SJSA1 (cell line): Measurements from ENCODE around the gene HMCN2. TPM values are rescaled to one million over a fixed set of nuclear protein-coding genes. Genes with fewer than 3 reads are reported as not detected.
A peak's percentile ranks its signal among the peaks of the same experiment; 100 is the strongest.

ENCODE experiments used
- DNase-seq, 2 experiments: peaks; one replicate each; pipeline ENCODE4 v3.0.0-alpha.2; 2015 to 2020; ENCODE audit warnings: low spot score in 2 of 2, low read depth in 1 of 2
- H3K27ac ChIP-seq: fragments of 250-450 bp; sonication (Bioruptor Pico); 2 replicates; pipeline ENCODE4 v1.5.1; 2020; ENCODE audit warnings: mild to moderate bottlenecking, moderate library complexity
- H3K27me3 ChIP-seq: fragments of 250-450 bp; sonication (Bioruptor Pico); replicated peaks from 2 replicates; pipeline ENCODE4 v1.5.1; 2020; ENCODE audit warnings: mild to moderate bottlenecking, moderate library complexity
- H3K36me3 ChIP-seq: fragments of 250-450 bp; sonication (Bioruptor Pico); 2 replicates; pipeline ENCODE4 v1.5.1; 2020; ENCODE audit warnings: mild to moderate bottlenecking
- H3K4me1 ChIP-seq: fragments of 250-450 bp; sonication (Bioruptor Pico); replicated peaks from 2 replicates; pipeline ENCODE4 v1.6.1; 2021; ENCODE audit warnings: mild to moderate bottlenecking
- H3K4me3 ChIP-seq: fragments of 250-450 bp; sonication (Bioruptor Pico); 2 replicates; pipeline ENCODE4 v1.5.1; 2020; ENCODE audit warnings: mild to moderate bottlenecking
- H3K9me3 ChIP-seq: fragments of 250-450 bp; sonication (Bioruptor Pico); replicated peaks from 2 replicates; pipeline ENCODE4 v1.5.1; 2020; ENCODE audit warnings: mild to moderate bottlenecking
- total RNA-seq: library from RNA; depleted of rRNA; stranded (reverse); fragments of >200 nt; shearing (Covaris generic); gene quantifications from 2 replicates; pipeline ENCODE4 v1.2.3, GENCODE V29; 2014

Gene HMCN2
- total RNA-seq, 1 experiment from 2014 or later = 1.9 TPM

DNA sequence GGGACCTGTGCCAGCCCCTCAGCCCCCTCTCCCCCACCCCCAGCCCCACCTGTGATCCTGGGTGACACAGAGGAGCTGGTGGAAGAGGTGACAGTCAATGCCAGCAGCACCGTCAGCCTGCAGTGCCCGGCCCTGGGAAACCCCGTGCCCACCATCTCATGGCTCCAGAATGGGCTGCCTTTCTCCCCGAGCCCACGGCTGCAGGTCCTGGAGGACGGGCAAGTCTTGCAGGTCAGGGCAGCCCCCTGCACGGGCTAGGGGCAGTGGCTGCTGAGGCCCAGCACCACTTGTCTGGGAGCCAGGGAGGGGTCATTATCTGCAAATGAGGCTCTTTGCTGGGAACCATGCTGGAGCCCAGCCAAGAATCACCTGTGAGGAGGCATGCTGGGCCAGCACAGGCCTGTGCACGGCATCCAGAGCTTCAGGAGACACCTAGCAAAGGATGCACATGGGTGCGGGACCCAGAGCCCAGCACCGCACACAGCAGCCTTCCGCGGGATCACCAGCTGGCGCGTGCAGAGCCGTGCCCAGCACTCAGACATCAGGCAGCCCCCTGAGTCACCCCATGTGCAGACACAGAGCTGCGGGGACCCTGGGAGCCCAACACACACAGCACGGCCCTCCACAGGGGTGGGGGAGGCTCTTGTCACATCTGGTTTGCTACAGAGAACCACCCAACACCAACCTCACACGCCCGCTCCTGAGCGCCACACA is 117.2 kb downstream of the HMCN2 start:
- Histone ChIP-seq H3K9me3 (no peaks in the 10 kb centered on the region), H3K4me3 (no peak overlapping the region), H3K36me3 (no peaks in the 10 kb centered on the region), H3K4me1 (no peaks in the 10 kb centered on the region), H3K27ac (no peak overlapping the region), H3K27me3 (no peaks in the 10 kb centered on the region)
- no peak for DNase-seq

DNA sequence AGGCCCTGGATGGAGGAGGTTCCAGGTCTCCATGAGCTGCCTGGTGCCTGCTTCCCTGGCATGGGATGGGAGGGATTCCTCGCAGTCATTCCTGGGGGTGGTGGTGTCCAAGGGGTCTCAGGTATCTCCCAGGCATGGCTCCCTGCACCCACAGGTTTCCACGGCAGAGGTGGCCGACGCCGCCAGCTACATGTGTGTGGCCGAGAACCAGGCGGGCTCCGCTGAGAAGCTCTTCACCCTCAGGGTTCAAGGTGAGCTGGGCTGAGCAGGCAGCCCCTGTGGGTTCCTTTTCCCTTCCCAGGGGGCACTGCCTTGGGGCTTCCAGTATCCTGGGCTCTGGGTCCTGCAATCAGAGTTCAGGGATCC is 117.8 kb downstream of the HMCN2 start:
- no peak overlapping the region for H3K27ac ChIP-seq
- H3K27me3 ChIP-seq = no peaks in the 10 kb centered on the region
- H3K4me1 ChIP-seq = no peaks in the 10 kb centered on the region
- no peak overlapping the region for H3K4me3 ChIP-seq
- DNase-seq = no peak
- no peaks in the 10 kb centered on the region for H3K36me3 ChIP-seq
- no peaks in the 10 kb centered on the region for H3K9me3 ChIP-seq

DNA sequence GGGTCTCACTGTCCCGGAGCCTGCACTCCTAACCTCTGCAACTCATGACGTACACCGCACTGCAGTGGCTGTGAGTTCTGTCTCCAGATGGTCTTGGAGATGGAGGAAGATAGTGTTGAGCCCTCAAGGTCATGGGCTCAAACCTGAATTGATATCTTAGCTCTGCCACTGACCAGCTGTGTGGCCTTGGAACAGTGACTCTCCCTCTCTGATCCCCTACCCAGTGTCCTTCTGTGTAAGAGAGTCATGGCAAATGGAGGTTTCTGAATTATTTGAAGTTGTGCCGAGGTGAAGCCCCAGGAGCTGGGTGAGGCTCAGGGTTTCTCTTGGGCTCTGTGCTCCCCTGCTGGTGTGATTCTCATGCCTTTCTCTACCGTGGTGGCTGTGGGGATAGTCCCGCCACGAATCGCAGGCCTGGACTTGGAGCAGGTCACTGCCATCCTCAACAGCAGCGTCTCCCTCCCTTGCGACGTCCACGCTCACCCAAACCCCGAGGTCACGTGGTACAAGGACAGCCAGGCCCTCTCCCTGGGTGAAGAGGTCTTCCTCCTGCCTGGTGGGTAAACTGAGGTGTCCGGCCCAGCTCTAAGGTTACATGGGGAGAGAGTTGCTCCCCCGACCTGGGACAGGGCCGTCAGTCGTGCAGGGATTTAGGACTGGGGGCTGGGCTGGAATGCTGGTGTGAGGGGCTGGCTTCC is 118.6 kb downstream of the HMCN2 start:
- H3K9me3 ChIP-seq = no peaks in the 10 kb centered on the region
- H3K4me1 ChIP-seq = no peaks in the 10 kb centered on the region
- no peaks in the 10 kb centered on the region for H3K36me3 ChIP-seq
- no peak overlapping the region for H3K4me3 ChIP-seq
- no peak for DNase-seq
- H3K27me3 ChIP-seq = no peaks in the 10 kb centered on the region
- H3K27ac ChIP-seq = no peak overlapping the region

DNA sequence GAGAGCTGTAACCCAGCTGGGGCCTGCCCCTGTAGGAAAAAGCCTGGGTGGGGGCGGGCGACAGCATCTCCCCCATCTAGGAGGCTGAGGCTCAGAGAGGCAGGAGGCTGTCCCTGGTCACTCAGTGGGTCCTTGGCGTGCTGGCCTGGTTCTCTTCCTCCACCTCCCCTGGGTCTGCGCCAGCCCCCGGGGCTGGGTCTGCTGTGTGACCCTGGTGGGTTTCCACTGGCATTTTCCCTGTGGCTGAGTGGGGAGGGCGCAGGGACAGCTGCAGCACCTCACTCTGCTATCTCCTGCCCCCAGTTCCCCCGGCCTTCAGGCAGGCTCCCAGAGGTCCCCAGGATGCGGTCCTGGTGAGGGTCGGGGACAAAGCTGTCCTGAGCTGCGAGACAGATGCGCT is 119.7 kb downstream of the HMCN2 start:
- no peaks in the 10 kb centered on the region for H3K36me3 ChIP-seq
- no peak overlapping the region for H3K27ac ChIP-seq
- H3K27me3 ChIP-seq = no peaks in the 10 kb centered on the region
- no peak overlapping the region for H3K4me3 ChIP-seq
- DNase-seq = no peak
- H3K9me3 ChIP-seq = no peaks in the 10 kb centered on the region
- H3K4me1 ChIP-seq = no peaks in the 10 kb centered on the region

DNA sequence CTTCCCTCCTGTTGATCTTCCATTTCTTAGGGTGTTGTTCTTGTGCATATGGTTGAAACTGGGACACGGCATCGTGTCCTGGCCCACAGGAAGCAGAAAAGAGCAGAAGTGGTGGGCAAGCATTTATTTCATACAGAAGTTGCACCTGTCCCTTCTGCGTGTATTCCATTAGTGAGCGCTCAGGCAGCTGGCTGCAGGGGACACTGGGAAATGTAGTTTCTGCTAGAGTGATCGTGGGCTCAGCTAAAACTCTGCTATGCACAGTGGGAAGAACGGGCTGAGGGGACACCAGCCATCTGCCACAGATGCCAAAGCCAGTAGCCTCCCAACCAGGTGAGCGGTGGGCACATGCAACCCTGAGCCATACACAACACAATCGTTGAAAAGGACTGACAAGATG is 121.8 kb downstream of the HMCN2 start:
- no peak overlapping the region for H3K27ac ChIP-seq
- H3K27me3 ChIP-seq = no peaks in the 10 kb centered on the region
- no peak overlapping the region for H3K4me3 ChIP-seq
- H3K4me1 ChIP-seq = peaks cover 6% of the 10 kb centered on the region
- H3K36me3 ChIP-seq = no peaks in the 10 kb centered on the region
- no peaks in the 10 kb centered on the region for H3K9me3 ChIP-seq
- DNase-seq = no peak

DNA sequence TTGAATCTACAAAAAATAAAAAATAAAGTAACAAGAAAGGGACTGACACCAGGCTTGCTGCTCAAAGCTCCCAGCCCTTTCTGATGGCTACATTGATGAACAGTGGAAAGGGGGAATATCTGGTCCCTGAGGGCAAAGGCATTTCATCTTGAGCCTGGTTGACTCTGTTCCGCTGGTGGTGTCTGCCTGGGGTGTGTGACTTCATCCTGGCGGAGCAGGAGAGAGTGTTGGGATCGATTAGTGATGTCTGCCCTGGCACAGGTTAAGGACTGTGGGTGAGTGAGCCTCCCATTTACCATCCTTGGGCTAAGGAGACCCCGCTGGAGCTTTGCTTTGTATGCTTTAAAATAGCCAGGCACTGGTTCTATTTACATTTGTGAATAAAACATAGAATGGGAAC is 122.3 kb downstream of the HMCN2 start:
- DNase-seq = no peak
- no peak overlapping the region for H3K27ac ChIP-seq
- no peaks in the 10 kb centered on the region for H3K27me3 ChIP-seq
- H3K4me1 ChIP-seq = peaks cover 11% of the 10 kb centered on the region
- no peaks in the 10 kb centered on the region for H3K9me3 ChIP-seq
- H3K36me3 ChIP-seq = no peaks in the 10 kb centered on the region
- no peak overlapping the region for H3K4me3 ChIP-seq

DNA sequence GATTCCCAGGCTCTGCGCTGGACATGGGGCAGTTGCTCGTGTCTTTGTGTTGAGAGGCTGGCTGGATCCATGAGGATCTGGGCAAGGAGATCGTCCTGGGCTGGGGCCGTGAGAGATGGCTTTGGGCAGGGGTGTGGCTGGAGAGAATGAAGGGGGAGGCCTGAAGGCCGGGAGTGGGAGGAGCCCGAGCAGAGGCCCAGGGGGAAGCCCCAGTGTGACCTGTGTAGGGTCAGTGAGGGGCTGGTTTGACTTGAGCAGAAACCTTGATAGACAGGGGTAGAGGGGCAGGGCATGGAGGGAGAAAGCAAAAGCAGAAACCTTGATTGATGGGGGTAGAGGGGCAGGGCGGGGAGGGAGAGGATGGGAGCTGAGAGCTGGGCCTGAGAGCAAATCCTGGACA is 124.8 kb downstream of the HMCN2 start:
- Histone ChIP-seq H3K4me3 (no peak overlapping the region), H3K36me3 (no peaks in the 10 kb centered on the region), H3K9me3 (no peaks in the 10 kb centered on the region), H3K27me3 (no peaks in the 10 kb centered on the region), H3K4me1 (peaks cover 25% of the 10 kb centered on the region), H3K27ac (no peak overlapping the region)
- no peak for DNase-seq

DNA sequence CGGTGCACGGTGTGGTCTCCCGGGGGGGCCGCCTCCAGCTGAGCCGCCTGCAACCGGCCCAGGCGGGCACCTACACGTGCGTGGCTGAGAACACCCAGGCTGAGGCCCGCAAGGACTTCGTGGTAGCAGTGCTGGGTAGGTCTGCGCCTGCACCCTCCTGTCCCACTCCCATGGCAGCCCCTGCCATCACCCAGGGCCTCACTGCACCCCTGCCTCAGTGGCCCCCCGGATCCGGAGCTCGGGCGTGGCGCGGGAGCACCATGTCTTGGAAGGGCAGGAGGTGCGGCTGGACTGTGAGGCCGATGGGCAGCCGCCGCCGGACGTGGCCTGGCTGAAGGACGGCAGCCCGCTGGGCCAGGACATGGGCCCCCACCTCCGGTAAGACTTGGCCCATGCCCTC is 125.4 kb downstream of the HMCN2 start:
- Histone ChIP-seq H3K4me3 (no peak overlapping the region), H3K27ac (no peak overlapping the region), H3K36me3 (no peaks in the 10 kb centered on the region), H3K9me3 (no peaks in the 10 kb centered on the region), H3K27me3 (no peaks in the 10 kb centered on the region), H3K4me1 (peaks cover 25% of the 10 kb centered on the region)
- DNase-seq = no peak

DNA sequence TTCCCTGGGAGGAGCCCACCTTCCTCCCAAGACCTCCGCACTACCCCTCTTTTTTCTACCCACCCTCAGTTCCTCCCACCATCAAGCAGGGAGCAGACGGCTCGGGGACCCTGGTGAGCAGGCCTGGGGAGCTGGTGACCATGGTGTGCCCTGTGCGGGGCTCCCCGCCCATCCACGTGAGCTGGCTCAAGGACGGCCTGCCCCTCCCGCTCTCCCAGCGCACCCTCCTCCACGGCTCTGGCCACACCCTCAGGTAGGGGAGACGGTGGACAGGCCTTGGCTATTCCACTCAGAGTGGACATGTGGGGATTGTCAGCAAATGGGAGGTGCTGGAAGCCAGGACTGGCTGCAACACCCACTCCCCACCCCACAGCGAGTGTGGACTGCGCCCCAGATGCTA is 126.3 kb downstream of the HMCN2 start:
- no peaks in the 10 kb centered on the region for H3K27me3 ChIP-seq
- H3K36me3 ChIP-seq = no peaks in the 10 kb centered on the region
- H3K9me3 ChIP-seq = no peaks in the 10 kb centered on the region

DNA sequence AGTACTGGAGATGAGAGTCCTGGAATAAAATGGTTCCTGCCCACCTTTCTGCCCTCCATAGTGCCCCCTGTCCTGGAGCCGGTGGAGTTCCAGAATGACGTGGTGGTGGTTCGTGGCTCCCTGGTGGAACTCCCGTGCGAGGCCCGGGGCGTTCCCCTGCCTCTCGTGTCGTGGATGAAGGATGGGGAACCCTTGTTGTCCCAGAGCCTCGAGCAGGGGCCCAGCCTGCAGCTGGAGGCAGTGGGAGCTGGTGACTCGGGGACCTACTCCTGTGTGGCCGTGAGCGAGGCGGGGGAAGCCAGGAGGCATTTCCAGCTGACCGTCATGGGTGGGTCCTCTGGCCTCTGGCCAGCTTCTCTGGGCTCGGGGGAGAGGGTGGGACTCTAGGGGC is 128.1 kb downstream of the HMCN2 start:
- no peak for DNase-seq
- Histone ChIP-seq H3K27ac (peak overlapping the region; percentile 96), H3K4me1 (peaks cover 25% of the 10 kb centered on the region), H3K27me3 (no peaks in the 10 kb centered on the region), H3K36me3 (no peaks in the 10 kb centered on the region), H3K4me3 (peak overlapping the region; percentile 4; the same call in 1 of the 2 replicates), H3K9me3 (no peaks in the 10 kb centered on the region)

More for the DNA sequence above, 126.3 kb downstream of the HMCN2 start:
- H3K27ac ChIP-seq = no peak overlapping the region
- peaks cover 25% of the 10 kb centered on the region for H3K4me1 ChIP-seq
- H3K4me3 ChIP-seq = no peak overlapping the region
- no peak for DNase-seq

DNA sequence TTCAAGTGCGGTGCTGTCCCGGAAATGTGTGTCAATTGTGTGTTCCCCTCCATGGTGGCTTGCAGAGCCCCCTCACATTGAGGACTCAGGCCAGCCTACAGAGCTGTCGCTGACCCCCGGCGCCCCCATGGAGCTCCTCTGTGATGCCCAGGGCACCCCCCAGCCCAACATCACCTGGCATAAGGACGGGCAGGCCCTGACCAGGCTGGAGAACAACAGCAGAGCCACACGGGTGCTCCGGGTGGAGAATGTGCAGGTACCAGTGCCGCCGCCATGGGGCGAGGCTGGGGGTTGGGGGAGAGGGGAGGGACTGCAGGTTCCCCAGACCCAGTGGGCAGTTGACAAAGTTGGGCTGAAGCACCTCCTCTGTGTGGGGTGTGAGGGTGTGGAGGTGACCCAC is 128.8 kb downstream of the HMCN2 start:
- Histone ChIP-seq H3K36me3 (no peaks in the 10 kb centered on the region), H3K9me3 (no peaks in the 10 kb centered on the region), H3K4me1 (peaks cover 25% of the 10 kb centered on the region), H3K4me3 (no peak overlapping the region), H3K27me3 (no peaks in the 10 kb centered on the region), H3K27ac (peak overlapping the region; percentile 96)
- no peak for DNase-seq

DNA sequence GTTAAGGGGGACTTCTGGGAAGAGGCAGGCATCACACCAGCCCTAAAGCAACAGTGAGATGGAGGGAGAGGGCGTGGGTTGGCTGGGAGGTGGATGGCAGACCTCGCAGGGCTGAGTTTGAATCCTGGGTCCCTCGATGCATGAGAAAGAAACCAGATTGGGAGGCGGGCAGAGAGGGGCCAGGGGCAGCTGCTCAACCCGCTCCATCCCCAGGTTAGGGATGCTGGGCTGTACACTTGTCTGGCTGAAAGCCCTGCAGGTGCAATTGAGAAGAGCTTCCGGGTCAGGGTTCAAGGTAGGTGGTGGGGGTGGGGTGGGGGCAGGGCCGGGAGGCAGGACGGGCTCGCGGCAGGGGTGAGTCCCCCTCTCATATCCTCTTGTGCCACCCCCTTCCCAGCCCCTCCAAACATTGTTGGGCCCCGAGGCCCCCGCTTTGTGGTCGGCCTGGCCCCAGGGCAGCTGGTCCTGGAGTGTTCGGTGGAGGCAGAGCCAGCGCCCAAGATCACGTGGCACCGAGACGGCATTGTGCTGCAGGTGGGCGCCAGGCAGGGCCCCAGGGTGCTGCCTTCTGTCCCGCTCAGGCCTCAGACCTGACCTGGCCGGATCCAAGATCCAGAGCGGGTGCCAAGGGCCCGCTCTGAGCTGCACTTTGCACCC is 129.4 kb downstream of the HMCN2 start:
- Histone ChIP-seq H3K4me3 (no peak overlapping the region), H3K4me1 (peaks cover 32% of the 10 kb centered on the region), H3K9me3 (no peaks in the 10 kb centered on the region), H3K36me3 (no peaks in the 10 kb centered on the region), H3K27me3 (no peaks in the 10 kb centered on the region), H3K27ac (no peak overlapping the region)
- no peak for DNase-seq

DNA sequence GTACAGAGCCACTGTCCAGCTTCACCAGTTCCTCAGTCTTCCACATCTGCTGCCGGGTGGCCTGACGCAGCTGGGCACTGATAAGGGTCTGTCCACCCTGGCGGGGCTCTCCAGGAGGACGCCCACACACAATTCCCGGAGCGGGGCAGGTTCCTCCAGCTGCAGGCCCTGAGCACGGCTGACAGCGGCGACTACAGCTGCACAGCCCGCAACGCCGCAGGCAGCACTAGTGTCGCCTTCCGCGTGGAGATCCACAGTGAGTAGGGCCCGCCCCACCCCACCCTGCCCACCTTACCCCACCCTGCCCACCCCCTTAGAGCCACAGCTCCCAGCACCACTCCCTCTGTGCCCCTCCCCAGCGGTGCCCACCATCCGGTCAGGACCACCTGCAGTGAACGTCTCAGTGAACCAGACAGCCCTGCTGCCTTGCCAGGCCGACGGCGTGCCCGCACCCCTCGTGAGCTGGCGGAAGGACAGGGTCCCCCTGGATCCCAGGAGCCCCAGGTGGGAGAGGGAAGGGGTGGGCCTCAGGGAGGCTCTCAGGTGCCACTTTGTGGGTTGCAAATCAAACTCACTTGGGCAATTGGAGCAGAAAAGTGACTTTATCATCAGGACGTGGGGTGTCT is 130.4 kb downstream of the HMCN2 start:
- Histone ChIP-seq H3K4me1 (peaks cover 34% of the 10 kb centered on the region), H3K27ac (no peak overlapping the region), H3K4me3 (no peak overlapping the region), H3K27me3 (no peaks in the 10 kb centered on the region), H3K36me3 (no peaks in the 10 kb centered on the region), H3K9me3 (no peaks in the 10 kb centered on the region)
- no peak for DNase-seq

DNA sequence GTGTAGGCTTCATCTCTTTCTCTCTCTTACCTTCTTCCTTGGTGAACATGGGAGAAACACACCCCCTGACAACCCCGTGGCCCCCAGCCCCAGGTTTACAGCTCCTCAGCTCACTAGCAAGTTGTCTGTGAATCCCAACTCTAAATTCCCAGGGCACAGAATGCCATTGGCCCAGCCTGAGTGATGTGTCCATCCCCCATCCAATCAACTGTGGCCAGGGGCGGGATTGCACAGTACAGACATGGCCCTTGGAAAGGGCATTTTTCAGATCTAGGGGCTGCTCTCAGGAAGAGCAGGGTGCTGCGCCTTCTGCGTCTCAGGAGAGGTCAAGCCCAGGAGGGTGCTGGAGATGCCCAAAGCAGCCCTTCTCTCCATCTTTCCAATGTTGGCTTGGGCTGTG is 131.0 kb downstream of the HMCN2 start:
- Histone ChIP-seq H3K27ac (no peak overlapping the region), H3K36me3 (no peaks in the 10 kb centered on the region), H3K4me1 (peaks cover 34% of the 10 kb centered on the region), H3K27me3 (no peaks in the 10 kb centered on the region), H3K9me3 (no peaks in the 10 kb centered on the region), H3K4me3 (no peak overlapping the region)
- no peak for DNase-seq
